HG02973 (cell line): ENCODE results near the gene LRRIQ4.
A peak's percentile ranks its signal among the peaks of the same experiment; 100 is the strongest.

Experiments used
- ATAC-seq: cut with Tn5 transposase; IDR thresholded peaks from one replicate; pipeline ENCODE4 v1.9.1; 2021; ENCODE audit warnings: moderate library complexity; ENCODE audit not compliant: unreplicated experiment

Gene LRRIQ4

DNA sequence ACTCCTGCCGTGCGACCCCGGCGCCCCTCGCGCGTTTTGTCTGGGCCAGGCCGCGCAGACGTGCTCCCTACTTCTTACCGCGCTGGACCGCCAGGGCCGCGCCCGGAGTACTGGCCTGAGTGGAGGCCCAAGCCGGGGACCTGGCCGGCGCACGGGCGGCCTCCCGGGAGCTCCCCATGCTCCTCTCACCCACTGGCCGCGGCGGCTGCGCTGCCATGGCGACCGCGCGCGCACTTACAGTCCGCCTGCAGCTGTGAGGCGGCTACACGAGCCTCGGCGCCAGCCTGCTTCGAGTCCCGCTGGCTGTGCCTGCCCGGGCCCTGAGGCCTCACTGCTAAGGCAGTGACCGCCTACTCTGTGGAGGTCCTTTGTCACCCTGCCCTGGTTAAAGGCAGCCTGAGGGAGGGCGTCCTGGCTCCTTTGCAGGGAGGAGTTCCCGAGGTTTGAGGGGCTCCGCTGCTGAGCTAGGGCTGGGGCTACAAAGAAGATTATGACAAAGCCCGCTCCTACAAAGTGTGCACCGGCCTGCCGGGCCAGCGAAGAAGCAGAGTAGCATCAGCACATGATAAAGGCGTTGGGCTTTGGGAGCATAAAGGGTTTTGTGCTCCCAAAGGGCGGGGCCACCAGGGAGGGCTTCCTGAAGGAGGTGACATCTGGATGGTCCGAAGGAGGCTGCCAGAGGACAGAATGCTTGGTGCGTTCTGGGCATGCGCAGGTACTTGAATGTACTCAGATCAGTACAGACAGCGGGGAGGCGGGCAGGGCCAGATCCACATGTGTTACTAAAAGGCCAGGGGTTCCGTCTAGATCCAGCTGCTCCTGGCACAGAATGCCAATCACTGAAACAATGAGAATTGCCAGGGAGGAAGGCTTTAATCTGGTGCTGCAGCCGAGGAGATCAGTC is at the start of gene LRRIQ4, which contains the start of gene LRRC34:
LRRIQ4 (plus strand) TSS at position 539 of the 904 bp plus-strand sequence. CDS start 9,052 bp downstream, outside the sequence.
LRRC34 (minus strand) TSS at position 573 of the 904 bp plus-strand sequence; CDS start at position 217, 356 bp downstream.
- ATAC-seq = peak; percentile 62

DNA sequence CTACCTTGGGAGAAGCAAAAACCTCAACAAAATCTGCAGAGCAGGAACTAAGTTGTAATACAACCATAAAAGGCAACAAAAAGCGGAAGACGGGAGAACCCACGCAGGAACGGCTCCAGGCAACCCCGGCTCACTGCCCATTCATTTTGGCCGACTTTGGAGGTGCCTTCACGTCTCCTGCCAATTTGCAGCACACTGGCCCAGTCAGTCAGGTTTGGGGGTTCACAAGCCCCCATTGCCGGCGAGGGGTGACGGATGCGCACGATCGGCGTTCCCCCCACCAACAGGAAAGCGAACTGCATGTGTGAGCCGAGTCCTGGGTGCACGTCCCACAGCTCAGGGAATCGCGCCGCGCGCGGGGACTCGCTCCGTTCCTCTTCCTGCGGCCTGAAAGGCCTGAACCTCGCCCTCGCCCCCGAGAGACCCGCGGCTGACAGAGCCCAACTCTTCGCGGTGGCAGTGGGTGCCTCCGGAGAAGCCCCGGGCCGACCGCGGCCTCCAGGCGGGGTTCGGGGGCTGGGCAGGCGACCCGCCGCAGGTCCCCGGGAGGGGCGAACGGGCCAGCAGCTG is 48.3 kb upstream of the LRRIQ4 start:
- ATAC-seq = peak; percentile 25

DNA sequence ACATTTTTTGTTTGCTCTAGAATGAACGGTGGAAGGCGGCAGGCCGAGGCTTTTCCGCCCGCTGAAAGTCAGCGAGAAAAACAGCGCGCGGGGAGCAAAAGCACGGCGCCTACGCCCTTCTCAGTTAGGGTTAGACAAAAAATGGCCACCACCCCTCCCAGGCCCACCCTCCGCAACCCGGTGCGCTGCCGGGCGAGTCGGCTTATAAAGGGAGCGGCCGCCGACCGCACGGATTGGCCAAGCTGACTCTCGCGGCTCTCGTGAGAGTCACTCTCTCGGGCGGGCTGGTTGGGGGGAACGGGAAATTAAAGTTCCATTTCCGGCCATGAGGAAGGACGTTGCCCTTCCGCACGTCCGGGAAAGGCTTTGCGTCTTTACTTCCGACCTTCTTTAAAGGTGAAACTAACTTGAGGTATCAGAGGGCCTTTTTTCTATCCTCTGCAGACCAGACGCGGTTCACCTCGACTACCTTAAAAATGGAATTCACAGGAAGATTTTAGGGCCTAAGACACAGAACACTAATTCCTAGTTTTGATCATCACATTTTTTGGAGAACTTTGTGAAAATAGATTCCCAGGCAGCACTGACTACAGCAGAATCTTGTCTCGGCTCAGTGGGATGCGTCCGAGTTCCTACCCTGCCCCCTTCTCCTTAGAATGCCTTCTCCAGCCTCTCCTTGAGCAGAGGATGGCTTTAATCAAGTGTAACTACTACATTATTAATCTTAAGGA is 47.6 kb upstream of the LRRIQ4 start, which contains the start of gene TERC:
TERC (minus strand) TSS at position 179 of the 731 bp plus-strand sequence.
- peak; percentile 74 for ATAC-seq

DNA sequence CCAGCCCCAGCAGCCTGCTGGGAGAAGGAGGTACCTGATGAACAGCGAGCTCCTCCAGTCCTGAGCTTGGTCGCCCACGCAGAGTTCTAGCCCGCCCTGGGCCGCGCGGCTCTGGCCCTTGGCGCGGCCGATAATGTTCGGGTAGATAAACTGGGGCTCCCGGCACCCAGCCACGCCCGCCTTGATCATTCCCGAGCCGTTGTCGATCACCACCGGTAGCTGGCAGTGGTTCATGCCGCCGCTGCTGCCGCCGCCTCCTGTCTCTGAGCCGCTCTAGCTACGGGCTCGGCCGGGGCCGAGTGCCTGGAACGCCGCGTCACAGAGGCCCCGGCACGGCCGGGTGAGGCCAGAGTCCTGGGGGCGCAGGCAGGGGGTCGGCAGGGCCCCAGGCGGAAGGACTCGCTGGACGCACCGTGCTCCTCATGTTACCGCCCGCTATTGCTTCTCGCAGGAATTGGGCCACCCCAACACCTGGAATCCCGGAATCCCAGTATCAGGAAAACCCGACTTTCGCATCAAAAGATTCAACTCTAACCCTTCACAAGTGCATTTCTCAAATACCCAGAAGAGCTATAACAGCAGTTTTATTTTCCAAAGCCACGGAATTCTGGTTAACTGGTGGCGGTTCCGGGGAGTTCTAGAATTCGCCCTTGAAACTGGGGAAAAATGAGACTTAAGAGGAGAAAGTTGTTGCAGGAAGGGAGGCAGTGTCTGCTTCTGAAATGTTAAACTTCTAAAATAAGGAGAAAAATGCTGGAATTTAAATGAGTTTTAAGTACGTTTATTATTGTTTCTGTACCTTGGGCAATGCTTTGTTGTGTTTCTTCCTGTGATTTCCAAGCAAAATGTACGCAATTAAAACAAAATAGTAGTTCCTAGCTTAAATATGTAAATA is 43.1 kb upstream of the LRRIQ4 start, which contains the start of gene ACTRT3:
ACTRT3 (minus strand) TSS at position 275 of the 895 bp plus-strand sequence; CDS start at position 234, 41 bp downstream.
- peak; percentile 20 for ATAC-seq

DNA sequence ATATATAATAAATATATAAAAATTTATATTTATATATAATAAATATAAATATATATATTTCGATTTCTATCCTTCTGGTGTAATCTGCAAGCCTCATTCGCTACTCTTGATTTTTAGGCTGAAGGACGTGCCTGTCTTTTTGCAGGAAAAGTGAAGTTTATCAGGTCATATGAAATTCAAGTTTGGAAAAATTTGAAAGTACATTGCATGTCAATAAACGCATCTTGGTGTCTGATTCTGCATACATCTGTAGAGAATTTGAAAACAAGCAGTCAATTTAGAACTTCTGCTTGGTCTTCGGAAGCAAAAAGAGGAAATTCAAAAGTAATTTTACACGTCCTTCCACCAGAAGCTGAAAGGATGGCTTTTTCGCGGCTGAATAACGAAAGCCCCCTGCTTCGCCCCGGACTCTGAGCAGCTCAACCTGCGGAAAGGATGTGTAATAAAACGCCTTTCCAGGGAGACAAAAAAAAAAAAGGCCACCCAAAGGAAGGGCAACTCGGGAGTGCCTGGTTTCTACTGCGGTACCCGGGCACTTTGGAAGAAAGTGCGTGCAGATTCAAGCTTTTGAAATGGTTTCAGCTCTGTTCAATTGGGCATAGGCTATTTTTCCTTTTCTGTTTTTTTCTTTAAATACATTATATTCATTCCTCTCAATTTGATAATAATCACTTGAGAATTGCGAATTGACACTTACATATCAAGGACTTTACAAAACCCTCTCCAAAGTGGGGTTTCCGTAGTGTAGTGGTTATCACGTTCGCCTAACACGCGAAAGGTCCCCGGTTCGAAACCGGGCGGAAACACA is 41.0 kb upstream of the LRRIQ4 start:
- ATAC-seq = no peak

DNA sequence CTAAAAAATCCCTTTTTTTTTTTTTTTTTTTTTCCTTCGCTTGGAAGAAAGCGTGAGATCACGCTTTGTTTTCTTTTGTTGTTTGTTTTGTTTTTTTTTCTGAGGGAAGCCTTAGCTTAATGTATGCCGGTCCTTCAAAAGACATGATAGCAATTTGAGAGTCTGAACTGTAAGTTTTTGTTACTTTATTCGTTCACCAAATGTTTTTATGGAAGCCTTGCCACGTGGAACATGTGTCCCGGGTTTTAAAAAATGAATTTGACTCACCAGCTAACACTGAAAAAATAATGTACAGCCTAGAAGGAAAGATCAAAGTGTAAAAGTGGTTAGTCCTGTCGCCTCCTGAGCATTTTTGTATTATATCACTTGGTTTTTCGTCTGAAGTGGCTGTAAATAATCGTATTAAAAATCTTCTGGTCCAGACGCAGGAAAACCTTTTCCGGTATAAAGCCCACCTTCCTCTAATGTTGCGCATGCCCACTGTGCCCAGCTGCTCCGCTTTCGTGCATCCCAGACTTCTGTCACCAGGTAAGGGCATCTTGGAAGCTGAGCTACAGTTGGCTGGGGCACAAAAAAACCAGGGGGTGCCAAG is 40.3 kb upstream of the LRRIQ4 start:
- peak; percentile 8 for ATAC-seq

DNA sequence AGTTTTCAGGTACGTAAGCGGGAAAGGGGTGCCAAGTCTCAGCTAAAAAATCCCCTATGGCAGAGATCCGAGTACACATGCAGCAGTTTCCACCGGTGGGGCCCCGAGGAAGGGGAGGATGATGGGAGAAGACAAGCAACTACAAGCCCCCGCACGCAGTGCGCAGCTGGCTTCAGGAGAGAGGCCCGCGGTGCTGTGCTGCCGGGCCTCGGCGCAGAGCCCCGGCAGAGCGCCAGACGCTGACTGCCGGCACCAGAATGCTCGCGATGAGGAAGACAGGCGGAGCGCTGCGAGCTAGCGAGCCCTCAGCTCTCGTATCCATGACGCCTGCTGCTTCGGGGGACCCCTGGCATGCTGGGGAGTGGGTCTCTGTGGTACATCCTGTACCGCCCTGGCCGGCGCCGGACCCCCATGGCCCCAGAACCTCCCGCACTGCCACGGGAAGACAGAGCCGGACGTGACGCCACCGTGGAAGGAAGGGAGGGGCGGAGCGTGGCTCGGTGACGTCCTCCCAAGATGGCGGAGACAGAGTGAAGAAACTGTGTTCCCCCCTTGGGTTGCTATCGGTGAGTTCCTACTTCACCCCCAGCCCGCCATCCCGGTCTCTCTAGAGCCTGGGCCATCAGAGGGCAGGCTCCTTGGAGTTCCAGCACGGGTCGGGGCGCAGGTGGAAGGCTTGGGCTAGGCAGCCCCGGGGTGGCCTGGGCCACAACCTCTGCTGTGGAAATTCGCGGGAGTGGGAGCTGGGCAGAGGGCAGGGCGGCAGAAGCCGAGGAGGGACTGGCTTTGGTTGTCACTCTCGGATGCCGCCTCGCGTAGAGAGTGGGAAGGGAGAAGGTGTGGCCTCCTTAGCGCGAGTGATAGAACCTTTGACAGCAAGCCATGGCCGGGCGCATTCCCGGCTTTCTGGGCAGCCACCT is 39.5 kb upstream of the LRRIQ4 start, which contains the start of gene MYNN:
MYNN (plus strand) TSS at position 500 of the 920 bp plus-strand sequence. CDS start 900 bp downstream, outside the sequence.
- peak; percentile 83 for ATAC-seq

DNA sequence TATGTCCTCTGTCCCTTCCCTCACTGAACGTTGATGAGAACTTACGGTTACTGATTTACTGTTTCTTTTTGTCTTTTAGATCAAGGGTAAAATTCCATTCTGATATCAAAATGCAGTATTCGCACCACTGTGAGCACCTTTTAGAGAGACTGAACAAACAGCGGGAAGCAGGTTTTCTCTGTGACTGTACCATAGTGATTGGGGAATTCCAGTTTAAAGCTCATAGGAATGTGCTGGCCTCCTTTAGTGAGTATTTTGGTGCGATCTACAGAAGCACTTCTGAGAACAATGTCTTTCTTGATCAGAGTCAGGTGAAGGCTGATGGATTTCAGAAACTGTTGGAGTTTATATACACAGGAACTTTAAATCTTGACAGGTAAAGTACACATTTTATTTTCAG is 38.5 kb upstream of the LRRIQ4 start:
- ATAC-seq = no peak

DNA sequence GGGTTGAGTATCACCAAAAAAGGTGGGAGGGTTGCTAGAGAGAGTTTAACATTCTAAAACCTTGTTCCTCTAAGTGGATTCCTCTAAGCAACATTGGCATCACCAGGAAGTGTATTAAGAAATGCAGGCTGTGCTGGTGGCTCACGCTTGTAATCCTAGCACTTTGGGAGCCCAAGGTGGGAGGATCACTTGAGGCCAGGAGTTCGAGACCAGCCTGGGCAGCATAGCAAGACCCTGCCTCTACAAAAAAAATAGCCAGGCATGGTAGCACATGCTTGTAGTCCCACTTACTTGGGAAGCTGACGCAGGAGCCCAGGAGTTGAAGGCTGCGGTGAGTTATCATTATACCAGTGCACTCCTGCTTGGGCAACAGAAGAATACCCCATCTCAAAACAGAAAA is 34.8 kb upstream of the LRRIQ4 start:
- ATAC-seq = no peak

DNA sequence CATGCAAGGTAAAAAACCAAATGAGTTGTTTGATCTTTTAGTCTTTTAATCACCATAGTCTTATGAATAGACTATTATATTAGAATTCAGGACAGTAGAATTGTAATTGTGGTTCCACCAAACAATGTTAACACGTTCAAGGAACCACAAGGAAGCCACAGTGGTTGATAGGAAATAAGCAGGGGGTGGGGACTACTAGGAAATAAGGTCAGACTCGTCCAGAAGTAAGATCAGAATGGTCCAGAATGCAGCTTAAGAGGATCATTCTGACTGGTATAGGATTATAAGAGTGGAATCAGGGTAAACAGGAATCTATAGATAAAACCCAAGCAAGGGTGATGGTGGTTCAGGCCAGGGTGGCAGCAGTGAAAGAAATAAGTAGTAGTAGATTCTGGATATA is 31.9 kb upstream of the LRRIQ4 start:
- no peak for ATAC-seq

DNA sequence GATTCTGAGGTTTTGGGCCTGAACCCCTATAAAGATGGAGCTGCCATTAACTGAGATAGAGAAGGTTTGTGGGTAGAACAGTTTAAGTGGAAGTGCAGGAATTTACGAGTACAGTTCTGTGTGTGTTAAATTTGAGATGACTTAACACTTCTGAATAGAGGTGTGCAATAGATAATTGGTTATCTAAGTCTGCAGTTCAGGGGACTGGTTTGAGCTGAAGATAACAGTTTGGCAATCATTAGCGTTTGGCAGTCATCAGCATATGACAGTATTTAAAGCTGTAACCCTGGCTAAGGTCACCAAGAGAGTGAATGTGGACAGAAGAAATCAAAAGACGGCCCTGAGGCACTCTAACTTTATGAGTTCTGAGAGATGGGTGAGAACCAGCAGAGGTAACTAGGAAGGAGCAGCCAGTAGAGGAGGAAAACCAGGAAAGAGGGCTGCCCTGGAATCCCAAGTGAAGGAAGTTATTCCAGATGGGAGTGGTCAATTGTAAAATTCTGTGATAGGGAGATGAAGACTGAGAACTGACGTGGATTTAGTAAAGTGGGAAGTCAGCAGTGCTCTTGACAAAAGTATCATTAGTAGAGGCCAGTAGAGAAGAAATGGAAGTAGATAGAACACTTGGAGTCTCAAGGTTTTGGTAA is 31.3 kb upstream of the LRRIQ4 start:
- ATAC-seq = no peak

DNA sequence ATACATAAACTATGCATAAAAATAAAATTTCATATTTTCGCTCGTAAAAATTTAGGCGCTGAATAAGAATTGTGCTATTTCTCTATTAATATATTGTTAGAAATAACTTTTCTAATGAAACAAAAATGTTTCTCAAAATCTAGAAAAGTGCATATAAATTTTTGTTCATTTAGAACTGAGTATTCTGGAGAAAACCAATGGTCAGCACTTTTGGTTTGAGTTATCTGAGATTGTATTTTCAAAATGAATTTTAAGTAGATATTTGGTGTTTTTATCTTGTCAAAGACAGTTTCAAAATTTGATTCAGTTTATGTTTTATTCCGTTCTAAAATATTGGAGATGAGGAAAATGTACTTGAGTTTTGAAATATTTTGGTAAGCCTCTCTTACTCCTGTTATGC is 25.6 kb upstream of the LRRIQ4 start:
- no peak for ATAC-seq

DNA sequence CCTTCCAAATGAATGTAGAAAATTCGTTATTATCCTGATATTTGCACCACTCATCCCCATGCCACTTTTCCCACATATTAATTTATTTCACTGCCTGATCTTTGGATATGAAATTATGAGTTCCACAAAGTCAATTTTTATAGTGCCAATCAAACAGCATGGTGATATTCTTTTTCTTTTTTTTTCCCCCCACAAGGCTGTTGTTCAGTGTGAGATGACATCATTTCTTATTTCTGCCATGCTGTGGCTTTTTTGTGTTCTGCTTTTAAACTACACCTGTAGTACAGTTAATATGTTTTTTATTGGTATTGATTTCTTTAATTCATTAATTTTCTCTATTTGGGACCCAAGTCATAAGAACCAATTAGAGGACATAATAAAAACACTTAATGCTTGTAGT is 24.9 kb upstream of the LRRIQ4 start:
- ATAC-seq = no peak

DNA sequence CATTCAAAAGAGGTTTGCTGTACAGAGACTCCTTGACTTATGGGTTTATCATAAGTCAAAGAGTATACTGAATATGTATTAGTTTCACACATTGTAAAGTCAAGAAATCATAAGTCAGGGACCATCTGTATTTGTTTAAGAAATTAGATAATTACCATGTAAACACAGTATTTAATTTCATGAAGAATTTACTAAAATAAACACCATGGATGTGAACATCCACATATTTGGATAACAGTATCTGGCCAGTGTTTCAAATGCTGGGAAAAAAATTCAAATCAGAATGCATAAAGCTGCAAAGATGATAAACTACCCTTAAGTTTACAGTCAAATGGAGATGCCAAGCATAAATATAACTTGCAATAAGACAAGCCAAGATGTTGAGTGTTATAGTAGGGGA is 22.5 kb upstream of the LRRIQ4 start:
- ATAC-seq = no peak

DNA sequence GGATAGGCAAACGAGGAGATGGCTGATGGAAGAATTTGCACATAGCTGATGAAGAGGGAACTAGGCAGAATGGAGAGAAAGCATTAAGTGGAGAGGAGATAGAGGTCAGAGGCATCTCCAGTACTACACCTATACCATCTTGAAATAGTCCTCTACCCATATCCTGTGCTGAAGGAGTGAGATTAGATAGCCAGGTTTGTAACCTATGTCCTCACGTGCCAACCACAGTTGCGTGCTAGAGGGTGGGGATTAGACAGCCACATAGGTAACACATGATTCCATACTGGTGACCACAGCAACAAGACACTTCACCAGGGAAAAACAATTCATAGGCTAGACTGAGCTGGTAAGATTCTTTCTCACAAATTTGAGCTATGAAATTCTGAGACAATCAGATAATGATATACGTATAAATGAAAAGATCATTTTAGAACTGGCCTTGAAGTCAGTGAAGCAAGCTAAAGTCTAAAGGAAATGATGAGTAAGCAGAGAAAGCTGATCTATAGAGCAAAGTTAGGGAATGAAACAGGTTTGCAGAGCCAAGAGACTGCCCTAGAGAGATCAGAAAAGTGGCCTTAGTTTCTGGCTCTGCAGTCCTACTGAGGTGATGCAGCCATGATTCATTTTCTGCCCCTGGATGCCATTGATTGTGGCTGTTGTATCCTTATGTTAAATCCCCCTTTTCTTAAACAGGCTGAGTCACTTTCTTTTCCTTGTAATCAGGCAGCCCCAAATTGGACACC is 21.8 kb upstream of the LRRIQ4 start:
- ATAC-seq = no peak

DNA sequence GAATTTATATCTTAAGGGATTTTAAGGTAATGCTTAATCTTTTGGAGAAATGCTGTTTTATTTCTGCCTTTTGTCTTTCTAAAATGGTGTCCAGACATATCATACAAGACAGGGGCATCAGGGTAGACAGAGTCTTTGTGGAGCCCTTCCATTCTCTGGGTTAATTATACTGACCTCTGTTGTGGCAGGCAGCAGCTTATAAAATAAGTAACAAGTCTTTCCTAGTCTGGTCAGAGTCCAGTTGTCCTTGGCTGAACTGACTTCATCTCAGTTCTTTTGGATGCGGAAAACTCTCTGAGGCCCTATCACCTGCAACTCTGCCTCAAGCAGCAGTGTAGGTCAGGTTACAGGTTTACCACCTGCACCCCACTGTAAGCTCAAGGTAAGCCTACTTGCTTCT is 20.3 kb upstream of the LRRIQ4 start:
- ATAC-seq = no peak

DNA sequence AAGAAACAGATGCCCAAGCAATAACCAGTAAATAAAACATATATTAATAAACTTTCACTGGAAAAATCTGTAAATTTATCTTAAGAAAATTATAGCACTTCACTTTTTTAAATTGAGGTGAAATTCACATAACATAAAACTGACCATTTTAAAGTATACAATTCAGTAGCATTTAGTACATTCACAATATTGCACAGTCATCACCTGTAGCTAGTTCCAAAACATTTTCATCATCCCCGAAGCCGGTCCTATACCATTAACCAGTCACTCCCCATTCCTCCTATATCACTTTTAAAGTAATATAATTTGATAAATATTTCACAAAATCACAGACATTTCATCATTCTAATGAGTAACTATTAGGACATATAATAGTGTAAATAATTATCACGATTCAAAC is 8.0 kb upstream of the LRRIQ4 start:
- no peak for ATAC-seq
